BJ (cell line): ENCODE results near the gene SLC3A2. TPM values are rescaled to one million over a fixed set of nuclear protein-coding genes. Genes with fewer than 3 reads are reported as not detected.

Source experiments
- CTCF ChIA-PET: fragments of 350-600 bp; formaldehyde crosslinking; extraction: SDS; loops from one replicate; lab custom pipeline; 2021; ENCODE audit warnings: antibody characterized with exemption, inconsistent platforms; lab: Yijun Ruan, JAX
- POLR2A ChIA-PET: fragments of 300-600 bp; sonication (Branson Sonifier 250); formaldehyde crosslinking; extraction: SDS; loops from one replicate; lab custom pipeline; 2021; ENCODE audit warnings: antibody characterized with exemption; lab: Charles Lee
- DNase-seq: peaks from one replicate; pipeline ENCODE4 v3.0.0-alpha.2; 2011; ENCODE audit warnings: low read depth
- H3K27me3 ChIP-seq: 2 replicates; pipeline ENCODE4 v1.6.0; 2011; ENCODE audit warnings: low read length; ENCODE audit not compliant: control insufficient read depth, insufficient read depth
- H3K36me3 ChIP-seq: 2 replicates; pipeline ENCODE4 v1.5.1; 2011; ENCODE audit warnings: low read length; ENCODE audit not compliant: control insufficient read depth, insufficient read depth
- H3K4me3 ChIP-seq: 2 replicates; pipeline ENCODE4 v1.5.1; 2011; ENCODE audit warnings: low read depth, mild to moderate bottlenecking, control low read depth, low read length
- CTCF ChIP-seq: IDR thresholded peaks from 2 replicates; pipeline ENCODE4 v1.5.1; 2011; ENCODE audit warnings: low read depth, mild to moderate bottlenecking, control low read depth, inconsistent platforms, low read length, moderate library complexity; ENCODE audit not compliant: insufficient read depth
- polyA plus RNA-seq: library from polyadenylated mRNA; depleted of rRNA; stranded (reverse); fragments of >200 nt; gene quantifications from 2 replicates; pipeline ENCODE4 v1.2.3, GENCODE V29; 2011

SLC3A2 gene
- polyA plus RNA-seq, 1 experiment = 535 TPM

GRCh38 chr11:62926680-62927455, 46.2 kb downstream of the SLC3A2 start:
- TF ChIP-seq CTCF = no peak
- no peak overlapping the region for H3K4me3 ChIP-seq
- POLR2A ChIA-PET = no interaction called here
- H3K36me3 ChIP-seq = no peaks in the 10 kb centered on the region
- DNase-seq = no peak
- peaks cover 17% of the 10 kb centered on the region for H3K27me3 ChIP-seq
- CTCF ChIA-PET = interaction anchor here (2.5 kb wide), 1 partner anchor 21 kb away, joined by 9 read pairs; no protein-coding TSS in a partner anchor

- Histone ChIP-seq H3K27me3 (peaks cover 8% of the 10 kb centered on the region), H3K4me3 (no peak overlapping the region), H3K36me3 (no peaks in the 10 kb centered on the region)
- no peak for TF ChIP-seq CTCF
- POLR2A ChIA-PET = no interaction called here
- no peak for DNase-seq
- CTCF ChIA-PET = interaction anchor here (0.8 to 2.5 kb wide), 3 partner anchors 19 to 95 kb away, joined by 3 to 9 read pairs (median 5); no protein-coding TSS in a partner anchor
Observed at GRCh38 chr11:62928011-62928410, 47.3 kb downstream of the SLC3A2 start.

GRCh38 chr11:62930157-62930556, 49.5 kb downstream of the SLC3A2 start:
- no peaks in the 10 kb centered on the region for H3K36me3 ChIP-seq
- CTCF ChIA-PET = interaction anchor here (0.8 to 1.4 kb wide), 3 partner anchors 21 to 93 kb away, joined by 3 read pairs; no protein-coding TSS in a partner anchor

GRCh38 chr11:62930666-62931065, 50.0 kb downstream of the SLC3A2 start:
- H3K4me3 ChIP-seq = no peak overlapping the region
- TF ChIP-seq CTCF = no peak
- CTCF ChIA-PET = interaction anchor here (0.8 to 1.4 kb wide), 3 partner anchors 22 to 93 kb away, joined by 3 read pairs; no protein-coding TSS in a partner anchor
- peaks cover 6% of the 10 kb centered on the region; the same call in 1 of the 2 replicates for H3K27me3 ChIP-seq
- DNase-seq = no peak
- POLR2A ChIA-PET = no interaction called here
- H3K36me3 ChIP-seq = no peaks in the 10 kb centered on the region

More at GRCh38 chr11:62930157-62930556, 49.5 kb downstream of the SLC3A2 start:
- TF ChIP-seq CTCF = no peak
- Histone ChIP-seq H3K4me3 (no peak overlapping the region), H3K27me3 (peaks cover 6% of the 10 kb centered on the region; the same call in 1 of the 2 replicates)
- DNase-seq = no peak
- POLR2A ChIA-PET = no interaction called here

GRCh38 chr11:62931499-62932278, 51.0 kb downstream of the SLC3A2 start:
- Histone ChIP-seq H3K36me3 (no peaks in the 10 kb centered on the region), H3K4me3 (no peak overlapping the region), H3K27me3 (peaks cover 3% of the 10 kb centered on the region; the same call in 1 of the 2 replicates)
- TF ChIP-seq CTCF = no peak
- no peak for DNase-seq
- ChIA-PET CTCF (interaction anchor here (0.5 to 0.7 kb wide), 2 partner anchors 92 to 286 kb away, joined by 3 to 4 read pairs; no protein-coding TSS in a partner anchor), POLR2A (no interaction called here)
